Neural crest cell (in vitro differentiated cells): ENCODE data around the gene P2RX3. TPM values are rescaled to one million over a fixed set of nuclear protein-coding genes. Genes with fewer than 3 reads are reported as not detected.
A peak's percentile ranks its signal among the peaks of the same experiment; 100 is the strongest.

Source experiments
- DNase-seq: peaks from one replicate; pipeline ENCODE4 v3.0.0; 2021; ENCODE audit warnings: low read depth, mixed read lengths, low spot score
- H3K27ac Mint-ChIP-seq: one replicate; pipeline ENCODE4 v1.8.0; 2021; ENCODE audit warnings: mild to moderate bottlenecking, mixed read lengths; ENCODE audit not compliant: unreplicated experiment
- H3K27me3 Mint-ChIP-seq: 2 replicates; pipeline ENCODE4 v1.8.0; 2021; ENCODE audit warnings: low read depth, mild to moderate bottlenecking, mixed read lengths
- H3K36me3 Mint-ChIP-seq: 2 replicates; pipeline ENCODE4 v1.8.0; 2021; ENCODE audit warnings: low read depth, mild to moderate bottlenecking, mixed read lengths
- H3K4me1 Mint-ChIP-seq: 2 replicates; pipeline ENCODE4 v1.8.0; 2021; ENCODE audit warnings: mixed read lengths
- H3K4me3 Mint-ChIP-seq: one replicate; pipeline ENCODE4 v1.8.0; 2021; ENCODE audit warnings: mild to moderate bottlenecking, mixed read lengths
- H3K9me3 Mint-ChIP-seq: 2 replicates; pipeline ENCODE4 v1.8.0; 2021; ENCODE audit warnings: mixed read lengths
- CTCF ChIP-seq: fragments of 200-600 bp; sonication (generic); conservative IDR thresholded peaks from 2 replicates; pipeline ENCODE4 v1.5.0; 2021; ENCODE audit warnings: antibody characterized with exemption, mild to moderate bottlenecking
- total RNA-seq: library from RNA; stranded (reverse); gene quantifications from 2 replicates; pipeline ENCODE4 v1.2.1, GENCODE V29; 2021

P2RX3 gene
- total RNA-seq, 1 donor from 2014 or later, result 14.3 TPM

GRCh38 chr11:57410287-57410686 is 72.1 kb downstream of the P2RX3 start:
- no peaks in the 10 kb centered on the region for H3K9me3 Mint-ChIP-seq
- H3K4me3 Mint-ChIP-seq, result no peak overlapping the region
- TF ChIP-seq CTCF, result no peak
- no peaks in the 10 kb centered on the region for H3K27me3 Mint-ChIP-seq
- peaks cover 22% of the 10 kb centered on the region for H3K36me3 Mint-ChIP-seq
- DNase-seq, result no peak
- no peaks in the 10 kb centered on the region for H3K4me1 Mint-ChIP-seq
- H3K27ac Mint-ChIP-seq, result no peak overlapping the region

- Mint-ChIP-seq H3K36me3 (peaks cover 33% of the 10 kb centered on the region), H3K9me3 (no peaks in the 10 kb centered on the region), H3K4me1 (no peaks in the 10 kb centered on the region), H3K27me3 (no peaks in the 10 kb centered on the region), H3K27ac (no peak overlapping the region), H3K4me3 (no peak overlapping the region)
- TF ChIP-seq CTCF, result no peak
- no peak for DNase-seq
These were observed 75.5 kb downstream of the P2RX3 start for GRCh38 chr11:57413681-57414080.

- Mint-ChIP-seq H3K27me3 (no peaks in the 10 kb centered on the region), H3K4me1 (no peaks in the 10 kb centered on the region), H3K4me3 (no peak overlapping the region), H3K27ac (no peak overlapping the region), H3K36me3 (peaks cover 33% of the 10 kb centered on the region), H3K9me3 (no peaks in the 10 kb centered on the region)
- no peak for TF ChIP-seq CTCF
- no peak for DNase-seq
These were observed 76.6 kb downstream of the P2RX3 start for GRCh38 chr11:57414612-57415212.

- H3K9me3 Mint-ChIP-seq, result no peaks in the 10 kb centered on the region
- no peak for TF ChIP-seq CTCF
- no peaks in the 10 kb centered on the region for H3K27me3 Mint-ChIP-seq
- peaks cover 28% of the 10 kb centered on the region for H3K36me3 Mint-ChIP-seq
- no peak overlapping the region for H3K27ac Mint-ChIP-seq
- H3K4me3 Mint-ChIP-seq, result no peak overlapping the region
- no peak for DNase-seq
- no peaks in the 10 kb centered on the region for H3K4me1 Mint-ChIP-seq
These were observed 78.3 kb downstream of the P2RX3 start for GRCh38 chr11:57416436-57416835.

- Mint-ChIP-seq H3K9me3 (no peaks in the 10 kb centered on the region), H3K4me1 (no peaks in the 10 kb centered on the region), H3K36me3 (peaks cover 28% of the 10 kb centered on the region), H3K27ac (peak overlapping the region; percentile 8), H3K4me3 (no peak overlapping the region), H3K27me3 (no peaks in the 10 kb centered on the region)
- no peak for TF ChIP-seq CTCF
- DNase-seq, result no peak
These were observed 78.9 kb downstream of the P2RX3 start for GRCh38 chr11:57417056-57417455.
